ENCODE results near the gene TIMP2. TPM values are rescaled to one million over a fixed set of nuclear protein-coding genes. Genes with fewer than 3 reads are reported as not detected.

Gene TIMP2
- total and polyA plus RNA-seq, 2 experiments from 2014 or later = 10.6 to 22.5 TPM

DNA sequence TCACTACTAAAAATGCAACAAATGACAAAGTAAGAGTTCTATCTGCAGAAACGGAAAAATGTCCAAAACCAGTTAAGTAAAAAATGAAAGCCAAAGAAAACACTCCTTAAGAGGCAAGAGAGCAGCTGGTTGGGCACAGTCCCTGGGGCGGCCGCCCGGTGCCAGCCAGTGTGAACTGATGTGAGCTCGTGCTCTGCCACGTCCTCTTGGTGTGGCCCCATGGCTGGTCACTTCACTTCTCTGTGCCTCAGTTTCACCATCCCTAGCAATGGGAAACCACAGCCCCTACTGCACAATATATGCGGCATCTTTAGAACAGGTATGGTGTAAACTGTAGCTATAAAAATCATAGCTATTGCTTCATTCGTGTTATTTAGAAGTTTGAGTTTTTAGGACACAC, 105.8 kb downstream of the TIMP2 start:
- H3K36me3 ChIP-seq (ENCODE audit: insufficient read depth) = peaks cover 53% of the 10 kb centered on the region
- H3K27ac ChIP-seq (ENCODE audit: low read depth) = no peak overlapping the region
- H3K79me2 ChIP-seq (replicated peaks; ENCODE audit: insufficient read depth) = peaks cover 3% of the 10 kb centered on the region; the same call in 1 of the 2 replicates
- no peaks in the 10 kb centered on the region for H3K4me1 ChIP-seq (ENCODE audit: insufficient read depth)
- ATAC-seq (no peak), DNase-seq (ENCODE audit: low spot score) (no peak)
- Mint-ChIP-seq H3K36me3 (ENCODE audit: low read depth) (peaks cover 90% of the 10 kb centered on the region), H3K9me3 (no peaks in the 10 kb centered on the region; the same call in 2 of the 3 replicates), H3K27me3 (ENCODE audit: insufficient read depth, low read depth, poor library complexity) (no peaks in the 10 kb centered on the region), H3K4me1 (no peaks in the 10 kb centered on the region), H3K4me3 (no peak overlapping the region), H3K27ac (no peak overlapping the region)
- no peak overlapping the region for H3K4me2 ChIP-seq
- H3K27me3 ChIP-seq (ENCODE audit: insufficient read depth) = no peaks in the 10 kb centered on the region
- H4K20me1 ChIP-seq (replicated peaks; ENCODE audit: insufficient read depth) = peaks cover 18% of the 10 kb centered on the region
- H3K4me3 ChIP-seq = no peak overlapping the region
- peaks cover 12% of the 10 kb centered on the region; the same call in 1 of the 2 replicates for H3F3A ChIP-seq (replicated peaks; ENCODE audit: low read depth)
- H2AFZ ChIP-seq = no peak overlapping the region
- H3K9me2 ChIP-seq (ENCODE audit: insufficient read depth) = no peaks in the 10 kb centered on the region
- no peak for TF ChIP-seq JUNB (IDR thresholded peaks at IDR 0.05; ENCODE audit: unreplicated experiment)
- no peak for TF ChIP-seq NANOG (IDR thresholded peaks at IDR 0.05; ENCODE audit: borderline replicate concordance)
- no peak for TF ChIP-seq STAT1 (IDR thresholded peaks at IDR 0.05; ENCODE audit: unreplicated experiment)
- no peak for TF ChIP-seq EZH2 (IDR thresholded peaks at IDR 0.05; ENCODE audit: low read depth, unreplicated experiment)
- TF ChIP-seq CREB1 (CRISPR knock-in tag; IDR thresholded peaks at IDR 0.05; ENCODE audit: low read depth) = no peak
- TF ChIP-seq, protein P1, sequence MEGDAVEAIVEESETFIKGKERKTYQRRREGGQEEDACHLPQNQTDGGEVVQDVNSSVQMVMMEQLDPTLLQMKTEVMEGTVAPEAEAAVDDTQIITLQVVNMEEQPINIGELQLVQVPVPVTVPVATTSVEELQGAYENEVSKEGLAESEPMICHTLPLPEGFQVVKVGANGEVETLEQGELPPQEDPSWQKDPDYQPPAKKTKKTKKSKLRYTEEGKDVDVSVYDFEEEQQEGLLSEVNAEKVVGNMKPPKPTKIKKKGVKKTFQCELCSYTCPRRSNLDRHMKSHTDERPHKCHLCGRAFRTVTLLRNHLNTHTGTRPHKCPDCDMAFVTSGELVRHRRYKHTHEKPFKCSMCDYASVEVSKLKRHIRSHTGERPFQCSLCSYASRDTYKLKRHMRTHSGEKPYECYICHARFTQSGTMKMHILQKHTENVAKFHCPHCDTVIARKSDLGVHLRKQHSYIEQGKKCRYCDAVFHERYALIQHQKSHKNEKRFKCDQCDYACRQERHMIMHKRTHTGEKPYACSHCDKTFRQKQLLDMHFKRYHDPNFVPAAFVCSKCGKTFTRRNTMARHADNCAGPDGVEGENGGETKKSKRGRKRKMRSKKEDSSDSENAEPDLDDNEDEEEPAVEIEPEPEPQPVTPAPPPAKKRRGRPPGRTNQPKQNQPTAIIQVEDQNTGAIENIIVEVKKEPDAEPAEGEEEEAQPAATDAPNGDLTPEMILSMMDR (conservative IDR thresholded peaks at IDR 0.05; ENCODE audit: low read depth in 2 of 2) = no peak
- TF ChIP-seq, protein P2, sequence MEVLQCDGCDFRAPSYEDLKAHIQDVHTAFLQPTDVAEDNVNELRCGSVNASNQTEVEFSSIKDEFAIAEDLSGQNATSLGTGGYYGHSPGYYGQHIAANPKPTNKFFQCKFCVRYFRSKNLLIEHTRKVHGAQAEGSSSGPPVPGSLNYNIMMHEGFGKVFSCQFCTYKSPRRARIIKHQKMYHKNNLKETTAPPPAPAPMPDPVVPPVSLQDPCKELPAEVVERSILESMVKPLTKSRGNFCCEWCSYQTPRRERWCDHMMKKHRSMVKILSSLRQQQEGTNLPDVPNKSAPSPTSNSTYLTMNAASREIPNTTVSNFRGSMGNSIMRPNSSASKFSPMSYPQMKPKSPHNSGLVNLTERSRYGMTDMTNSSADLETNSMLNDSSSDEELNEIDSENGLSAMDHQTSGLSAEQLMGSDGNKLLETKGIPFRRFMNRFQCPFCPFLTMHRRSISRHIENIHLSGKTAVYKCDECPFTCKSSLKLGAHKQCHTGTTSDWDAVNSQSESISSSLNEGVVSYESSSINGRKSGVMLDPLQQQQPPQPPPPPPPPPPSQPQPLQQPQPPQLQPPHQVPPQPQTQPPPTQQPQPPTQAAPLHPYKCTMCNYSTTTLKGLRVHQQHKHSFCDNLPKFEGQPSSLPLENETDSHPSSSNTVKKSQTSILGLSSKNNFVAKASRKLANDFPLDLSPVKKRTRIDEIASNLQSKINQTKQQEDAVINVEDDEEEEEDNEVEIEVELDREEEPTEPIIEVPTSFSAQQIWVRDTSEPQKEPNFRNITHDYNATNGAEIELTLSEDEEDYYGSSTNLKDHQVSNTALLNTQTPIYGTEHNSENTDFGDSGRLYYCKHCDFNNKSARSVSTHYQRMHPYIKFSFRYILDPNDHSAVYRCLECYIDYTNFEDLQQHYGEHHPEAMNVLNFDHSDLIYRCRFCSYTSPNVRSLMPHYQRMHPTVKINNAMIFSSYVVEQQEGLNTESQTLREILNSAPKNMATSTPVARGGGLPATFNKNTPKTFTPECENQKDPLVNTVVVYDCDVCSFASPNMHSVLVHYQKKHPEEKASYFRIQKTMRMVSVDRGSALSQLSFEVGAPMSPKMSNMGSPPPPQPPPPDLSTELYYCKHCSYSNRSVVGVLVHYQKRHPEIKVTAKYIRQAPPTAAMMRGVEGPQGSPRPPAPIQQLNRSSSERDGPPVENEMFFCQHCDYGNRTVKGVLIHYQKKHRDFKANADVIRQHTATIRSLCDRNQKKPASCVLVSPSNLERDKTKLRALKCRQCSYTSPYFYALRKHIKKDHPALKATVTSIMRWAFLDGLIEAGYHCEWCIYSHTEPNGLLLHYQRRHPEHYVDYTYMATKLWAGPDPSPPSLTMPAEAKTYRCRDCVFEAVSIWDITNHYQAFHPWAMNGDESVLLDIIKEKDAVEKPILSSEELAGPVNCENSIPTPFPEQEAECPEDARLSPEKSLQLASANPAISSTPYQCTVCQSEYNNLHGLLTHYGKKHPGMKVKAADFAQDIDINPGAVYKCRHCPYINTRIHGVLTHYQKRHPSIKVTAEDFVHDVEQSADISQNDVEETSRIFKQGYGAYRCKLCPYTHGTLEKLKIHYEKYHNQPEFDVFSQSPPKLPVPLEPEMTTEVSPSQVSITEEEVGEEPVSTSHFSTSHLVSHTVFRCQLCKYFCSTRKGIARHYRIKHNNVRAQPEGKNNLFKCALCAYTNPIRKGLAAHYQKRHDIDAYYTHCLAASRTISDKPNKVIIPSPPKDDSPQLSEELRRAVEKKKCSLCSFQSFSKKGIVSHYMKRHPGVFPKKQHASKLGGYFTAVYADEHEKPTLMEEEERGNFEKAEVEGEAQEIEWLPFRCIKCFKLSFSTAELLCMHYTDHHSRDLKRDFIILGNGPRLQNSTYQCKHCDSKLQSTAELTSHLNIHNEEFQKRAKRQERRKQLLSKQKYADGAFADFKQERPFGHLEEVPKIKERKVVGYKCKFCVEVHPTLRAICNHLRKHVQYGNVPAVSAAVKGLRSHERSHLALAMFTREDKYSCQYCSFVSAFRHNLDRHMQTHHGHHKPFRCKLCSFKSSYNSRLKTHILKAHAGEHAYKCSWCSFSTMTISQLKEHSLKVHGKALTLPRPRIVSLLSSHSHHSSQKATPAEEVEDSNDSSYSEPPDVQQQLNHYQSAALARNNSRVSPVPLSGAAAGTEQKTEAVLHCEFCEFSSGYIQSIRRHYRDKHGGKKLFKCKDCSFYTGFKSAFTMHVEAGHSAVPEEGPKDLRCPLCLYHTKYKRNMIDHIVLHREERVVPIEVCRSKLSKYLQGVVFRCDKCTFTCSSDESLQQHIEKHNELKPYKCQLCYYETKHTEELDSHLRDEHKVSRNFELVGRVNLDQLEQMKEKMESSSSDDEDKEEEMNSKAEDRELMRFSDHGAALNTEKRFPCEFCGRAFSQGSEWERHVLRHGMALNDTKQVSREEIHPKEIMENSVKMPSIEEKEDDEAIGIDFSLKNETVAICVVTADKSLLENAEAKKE (CRISPR knock-in tag; IDR thresholded peaks at IDR 0.05) = no peak
- TF ChIP-seq EZH2phosphoT487 (IDR thresholded peaks at IDR 0.05; ENCODE audit: unreplicated experiment) = no peak
- no peak for TF ChIP-seq ZNF114 (CRISPR knock-in tag; IDR thresholded peaks at IDR 0.05)
- TF ChIP-seq POLR2AphosphoS5 (IDR thresholded peaks at IDR 0.05; ENCODE audit: low read depth) = no peak
- TF ChIP-seq, protein P3, sequence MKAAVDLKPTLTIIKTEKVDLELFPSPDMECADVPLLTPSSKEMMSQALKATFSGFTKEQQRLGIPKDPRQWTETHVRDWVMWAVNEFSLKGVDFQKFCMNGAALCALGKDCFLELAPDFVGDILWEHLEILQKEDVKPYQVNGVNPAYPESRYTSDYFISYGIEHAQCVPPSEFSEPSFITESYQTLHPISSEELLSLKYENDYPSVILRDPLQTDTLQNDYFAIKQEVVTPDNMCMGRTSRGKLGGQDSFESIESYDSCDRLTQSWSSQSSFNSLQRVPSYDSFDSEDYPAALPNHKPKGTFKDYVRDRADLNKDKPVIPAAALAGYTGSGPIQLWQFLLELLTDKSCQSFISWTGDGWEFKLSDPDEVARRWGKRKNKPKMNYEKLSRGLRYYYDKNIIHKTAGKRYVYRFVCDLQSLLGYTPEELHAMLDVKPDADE (IDR thresholded peaks at IDR 0.05) = no peak
- TF ChIP-seq, protein P4, sequence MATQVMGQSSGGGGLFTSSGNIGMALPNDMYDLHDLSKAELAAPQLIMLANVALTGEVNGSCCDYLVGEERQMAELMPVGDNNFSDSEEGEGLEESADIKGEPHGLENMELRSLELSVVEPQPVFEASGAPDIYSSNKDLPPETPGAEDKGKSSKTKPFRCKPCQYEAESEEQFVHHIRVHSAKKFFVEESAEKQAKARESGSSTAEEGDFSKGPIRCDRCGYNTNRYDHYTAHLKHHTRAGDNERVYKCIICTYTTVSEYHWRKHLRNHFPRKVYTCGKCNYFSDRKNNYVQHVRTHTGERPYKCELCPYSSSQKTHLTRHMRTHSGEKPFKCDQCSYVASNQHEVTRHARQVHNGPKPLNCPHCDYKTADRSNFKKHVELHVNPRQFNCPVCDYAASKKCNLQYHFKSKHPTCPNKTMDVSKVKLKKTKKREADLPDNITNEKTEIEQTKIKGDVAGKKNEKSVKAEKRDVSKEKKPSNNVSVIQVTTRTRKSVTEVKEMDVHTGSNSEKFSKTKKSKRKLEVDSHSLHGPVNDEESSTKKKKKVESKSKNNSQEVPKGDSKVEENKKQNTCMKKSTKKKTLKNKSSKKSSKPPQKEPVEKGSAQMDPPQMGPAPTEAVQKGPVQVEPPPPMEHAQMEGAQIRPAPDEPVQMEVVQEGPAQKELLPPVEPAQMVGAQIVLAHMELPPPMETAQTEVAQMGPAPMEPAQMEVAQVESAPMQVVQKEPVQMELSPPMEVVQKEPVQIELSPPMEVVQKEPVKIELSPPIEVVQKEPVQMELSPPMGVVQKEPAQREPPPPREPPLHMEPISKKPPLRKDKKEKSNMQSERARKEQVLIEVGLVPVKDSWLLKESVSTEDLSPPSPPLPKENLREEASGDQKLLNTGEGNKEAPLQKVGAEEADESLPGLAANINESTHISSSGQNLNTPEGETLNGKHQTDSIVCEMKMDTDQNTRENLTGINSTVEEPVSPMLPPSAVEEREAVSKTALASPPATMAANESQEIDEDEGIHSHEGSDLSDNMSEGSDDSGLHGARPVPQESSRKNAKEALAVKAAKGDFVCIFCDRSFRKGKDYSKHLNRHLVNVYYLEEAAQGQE (IDR thresholded peaks at IDR 0.05; ENCODE audit: unreplicated experiment) = no peak
- no peak for TF ChIP-seq ZNF331 (CRISPR knock-in tag; IDR thresholded peaks at IDR 0.05; ENCODE audit: low read depth)

All from GM23338 (cell line).